K562 (cell line): Measurements from ENCODE around the gene CD14. TPM values are rescaled to one million over a fixed set of nuclear protein-coding genes. Genes with fewer than 3 reads are reported as not detected.
A peak's percentile ranks its signal among the peaks of the same experiment; 100 is the strongest.

Experiments used
- CTCFL ChIP-seq: IDR thresholded peaks from 2 replicates; pipeline ENCODE4 v1.6.1; 2011; ENCODE audit warnings: borderline replicate concordance, low read depth, mild to moderate bottlenecking, moderate library complexity, low read length; ENCODE audit not compliant: insufficient read depth, poor library complexity, severe bottlenecking
- ELF4 ChIP-seq: fragments of 450-650 bp; formaldehyde crosslinking; IDR thresholded peaks from 2 replicates; pipeline ENCODE4 v1.4.0; 2022; ENCODE audit warnings: missing genetic modification characterization
- ELK3 ChIP-seq: fragments of 450-650 bp; formaldehyde crosslinking; IDR thresholded peaks from 2 replicates; pipeline ENCODE4 v1.4.0; 2020; ENCODE audit warnings: mild to moderate bottlenecking
- FOXK1 ChIP-seq: sonication (generic); formaldehyde crosslinking; IDR thresholded peaks from 2 replicates; pipeline ENCODE4 v1.8.0; 2022; ENCODE audit warnings: missing genetic modification reagents, mild to moderate bottlenecking, borderline replicate concordance
- FOXM1 ChIP-seq, 2 experiments: fragments of 450-650 bp in 1 of 2; sonication (generic) in 1 of 2; formaldehyde crosslinking in 1 of 2; IDR thresholded peaks; 2 replicates each; pipeline versions ENCODE4 v1.6.1 to v1.9.0; 2017 to 2022; ENCODE audit warnings: low read depth in 2 of 2, mild to moderate bottlenecking in 2 of 2, missing genetic modification reagents in 1 of 2, moderate library complexity in 1 of 2
- GTF2A2 ChIP-seq: IDR thresholded peaks from 2 replicates; pipeline ENCODE4 v1.6.1; 2016; ENCODE audit warnings: mild to moderate bottlenecking, missing genetic modification characterization, missing compliant biosample characterization
- KLF13 ChIP-seq: fragments of 450-650 bp; IDR thresholded peaks from 2 replicates; pipeline ENCODE4 v1.6.1; 2016; ENCODE audit warnings: missing genetic modification characterization, low read depth, mild to moderate bottlenecking, missing compliant biosample characterization, moderate library complexity, borderline replicate concordance
- MBD1 ChIP-seq: fragments of 250-450 bp; sonication (Bioruptor Pico); IDR thresholded peaks from 2 replicates; pipeline ENCODE4 v1.8.0; 2022; ENCODE audit warnings: inconsistent platforms
- NCOA1 ChIP-seq: fragments of 450-650 bp; IDR thresholded peaks from 2 replicates; pipeline ENCODE4 v1.6.1; 2016; ENCODE audit warnings: low read depth
- NCOR1 ChIP-seq: fragments of 450-650 bp; IDR thresholded peaks from 2 replicates; pipeline ENCODE4 v1.6.1; 2016; ENCODE audit warnings: mild to moderate bottlenecking, moderate library complexity
- NONO ChIP-seq, 2 experiments: fragments of 200-400 bp in 1 of 2; fragments of 450-650 bp in 1 of 2; formaldehyde crosslinking in 1 of 2; IDR thresholded peaks; 2 replicates each; pipeline ENCODE4 v1.6.1; 2017; ENCODE audit warnings: low read depth in 2 of 2, mild to moderate bottlenecking in 2 of 2, moderate library complexity in 2 of 2, low read length in 1 of 2
- PML ChIP-seq: IDR thresholded peaks from 2 replicates; pipeline ENCODE4 v1.6.1; 2012; ENCODE audit warnings: low read length, inconsistent platforms
- PRPF4 ChIP-seq: fragments of 200-400 bp; formaldehyde crosslinking; IDR thresholded peaks from one replicate; pipeline ENCODE4 v1.6.1; 2017; ENCODE audit warnings: low read length, low read depth, mild to moderate bottlenecking; ENCODE audit not compliant: insufficient read depth, poor library complexity, severe bottlenecking
- PTRF ChIP-seq: fragments of 450-650 bp; IDR thresholded peaks from 2 replicates; pipeline ENCODE4 v1.6.1; 2016; ENCODE audit warnings: mild to moderate bottlenecking, missing genetic modification characterization, missing compliant biosample characterization
- RAD51 ChIP-seq: fragments of 450-650 bp; IDR thresholded peaks from 2 replicates; pipeline ENCODE4 v1.7.1; 2016; ENCODE audit warnings: low read depth, mild to moderate bottlenecking, borderline replicate concordance
- RBBP5 ChIP-seq: fragments of 200-600 bp; sonication (generic); IDR thresholded peaks from 2 replicates; pipeline ENCODE4 v1.6.1; 2012; ENCODE audit warnings: borderline replicate concordance, mild to moderate bottlenecking, low read length, control low read depth, inconsistent platforms; ENCODE audit not compliant: insufficient read depth, poor library complexity, severe bottlenecking
- SMARCE1 ChIP-seq: fragments of 450-650 bp; IDR thresholded peaks from 2 replicates; pipeline ENCODE4 v1.7.1; 2016; ENCODE audit warnings: mild to moderate bottlenecking
- SRSF7 ChIP-seq: fragments of 200-400 bp; formaldehyde crosslinking; optimal IDR thresholded peaks from 2 replicates; pipeline ENCODE3; 2017; ENCODE audit warnings: mild to moderate bottlenecking, low read depth, low read length
- TARDBP ChIP-seq: fragments of 450-650 bp; IDR thresholded peaks from 2 replicates; pipeline ENCODE4 v1.6.1; 2016
- TEAD1 ChIP-seq, 2 experiments: fragments of 450-650 bp in 1 of 2; sonication (generic) in 1 of 2; formaldehyde crosslinking; IDR thresholded peaks; 2 replicates each; pipeline versions ENCODE4 v1.4.0 to v1.8.0; 2020 to 2022; ENCODE audit warnings: mild to moderate bottlenecking in 2 of 2, missing genetic modification reagents in 1 of 2
- U2AF2 ChIP-seq: fragments of 200-400 bp; formaldehyde crosslinking; optimal IDR thresholded peaks from 2 replicates; pipeline ENCODE3; 2017; ENCODE audit warnings: low read depth, mild to moderate bottlenecking, low read length
- ZNF124 ChIP-seq: sonication (generic); formaldehyde crosslinking; IDR thresholded peaks from 2 replicates; pipeline ENCODE4 v1.8.1; 2022; ENCODE audit warnings: missing genetic modification reagents
- ZNF316 ChIP-seq: fragments of 450-650 bp; IDR thresholded peaks from 2 replicates; pipeline ENCODE4 v1.6.1; 2016
- ZNF354B ChIP-seq: fragments of 250-450 bp; sonication (Bioruptor Pico); IDR thresholded peaks from 2 replicates; pipeline ENCODE4 v1.4.0; 2020
- polyA plus RNA-seq, 8 experiments: library from polyadenylated mRNA; depleted of rRNA in 4 of 8; stranded (reverse) in 5 of 8; unstranded in 3 of 8; fragments of >200 nt; fragmentation: Nextera tagmentation in 2 of 8; fragmentation: Illumina TruSeq in 1 of 8; extraction: Ambion mirVana in 2 of 8; extraction: Trizol in 1 of 8; gene quantifications; 2 replicates each; pipeline versions ENCODE4 v1.2.1 to v1.2.3, GENCODE V29; 2011 to 2014; ENCODE audit warnings: inconsistent platforms in 1 of 8, missing spikeins in 1 of 8
- total RNA-seq, 7 experiments: library from RNA; depleted of rRNA in 6 of 7; stranded (reverse); fragments of >200 nt in 6 of 7; fragmentation: Illumina TruSeq in 2 of 7; extraction: Trizol in 2 of 7; gene quantifications; 2 replicates each; pipeline versions ENCODE4 v1.2.1 to v1.2.3, GENCODE V29; 2011 to 2021; ENCODE audit warnings: low replicate concordance in 1 of 7

CD14 gene
- total and polyA plus RNA-seq, 9 of the 15 experiments (the other 6 are each of a cell fraction or from before 2014, with no cell fraction given) = 0.07 to 0.47 (median 0.14) TPM; not detected in 2

- TF ChIP-seq PML (peak; percentile 72), U2AF2 (no peak), TARDBP (no peak), NONO (IDR thresholded peaks at IDR 0.05; ENCODE audit: low read depth in 2 of 2, low read length in 1 of 2) (no peak), ZNF354B (CRISPR knock-in tag) (no peak), PTRF (tag) (no peak), ZNF316 (no peak), NCOA1 (peak; percentile 87), TEAD1 (CRISPR knock-in tag; IDR thresholded peaks at IDR 0.05) (peak in 1 of 2 experiments; percentile 62; a peak in 2 of 4 replicates), KLF13 (tag) (no peak), FOXM1 (IDR thresholded peaks at IDR 0.05; ENCODE audit: low read depth) (no peak), FOXM1 (CRISPR knock-in tag; IDR thresholded peaks at IDR 0.05; ENCODE audit: low read depth) (no peak), GTF2A2 (no peak), ELF4 (peak; percentile 16; the same call in 1 of the 2 replicates), NCOR1 (peak; percentile 90), PRPF4 (no peak), CTCFL (peak; percentile 34), SRSF7 (no peak), FOXK1 (CRISPR knock-in tag) (no peak), MBD1 (CRISPR knock-in tag) (no peak), ELK3 (CRISPR knock-in tag) (no peak), RBBP5 (peak; percentile 61), SMARCE1 (0 out of 2 replicates have a peak, but pooled peaks have one; percentile 41), RAD51 (no peak), ZNF124 (CRISPR knock-in tag) (no peak)
Observed at GRCh38 chr5:140639148-140639981, 6.4 kb upstream of the CD14 start, which contains the start of gene TMCO6 (continued).
